OCI-LY3 (cell line): Measurements from ENCODE around the gene LYRM1.

Experiments
- CTCF ChIP-seq: fragments of 200-600, 300-600 bp; sonication (generic); IDR thresholded peaks from 2 replicates; pipeline ENCODE4 v1.5.1; 2014; ENCODE audit warnings: antibody characterized with exemption, low read length, low read depth
- EZH2phosphoT487 ChIP-seq: fragments of 200-600 bp; shearing (Covaris generic); IDR thresholded peaks from 2 replicates; pipeline ENCODE4 v1.6.1; 2018; ENCODE audit warnings: antibody characterized with exemption, mixed run types, low read depth

GRCh38 chr16:20906341-20907255 is 6.0 kb downstream of the LYRM1 start:
- TF ChIP-seq CTCF (no peak), EZH2phosphoT487 (no peak)
